ENCODE data around the gene UGT1A6.

UGT1A6 gene

DNA sequence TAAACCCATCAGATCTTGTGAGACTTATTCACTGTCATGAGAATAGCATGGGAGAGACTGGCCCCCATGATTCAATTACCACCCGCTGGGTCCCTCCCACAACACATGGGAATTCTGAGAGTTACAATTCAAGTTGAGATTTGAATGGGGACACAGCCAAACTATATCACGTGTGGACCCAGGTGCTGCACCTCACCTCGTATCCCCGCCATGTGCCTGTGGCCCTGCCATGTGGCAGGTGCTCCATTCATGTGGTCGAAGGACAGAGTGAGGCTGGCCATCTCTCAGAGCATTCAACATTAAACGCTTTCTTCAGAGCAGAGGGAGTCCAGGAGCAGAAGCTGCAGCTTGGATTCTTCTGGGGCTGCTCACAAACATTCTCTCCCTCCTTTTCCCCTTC is 117.7 kb downstream of the UGT1A6 start:
- no peak for TF ChIP-seq EZH2 (IDR thresholded peaks at IDR 0.05; ENCODE audit: borderline replicate concordance, low read length)
- no peak for TF ChIP-seq CTCF (IDR thresholded peaks at IDR 0.05; ENCODE audit: low read length)
- Histone ChIP-seq H2AFZ (ENCODE audit: low read length) (no peak overlapping the region), H3K4me3 (ENCODE audit: low read depth, low read length, poor library complexity, severe bottlenecking) (no peak overlapping the region), H3K9me3 (ENCODE audit: low read length) (no peaks in the 10 kb centered on the region), H3K9ac (ENCODE audit: low read length) (no peak overlapping the region), H3K27ac (ENCODE audit: low read depth, low read length, poor library complexity, severe bottlenecking) (no peak overlapping the region), H3K4me2 (ENCODE audit: low read length) (no peak overlapping the region), H3F3A (ENCODE audit: insufficient read depth, low read length) (no peaks in the 10 kb centered on the region), H3K27me3 (ENCODE audit: insufficient read depth, low read length) (no peaks in the 10 kb centered on the region), H4K20me1 (ENCODE audit: insufficient read depth, low read length) (no peaks in the 10 kb centered on the region), H3K79me2 (ENCODE audit: insufficient read depth, low read length) (no peaks in the 10 kb centered on the region), H3K9me2 (ENCODE audit: low read depth, low read length) (no peaks in the 10 kb centered on the region), H3K4me1 (ENCODE audit: insufficient read depth, low read length, severe bottlenecking) (no peaks in the 10 kb centered on the region), H3K36me3 (ENCODE audit: insufficient read depth, low read length) (no peaks in the 10 kb centered on the region; the same call in 1 of the 2 replicates)

DNA sequence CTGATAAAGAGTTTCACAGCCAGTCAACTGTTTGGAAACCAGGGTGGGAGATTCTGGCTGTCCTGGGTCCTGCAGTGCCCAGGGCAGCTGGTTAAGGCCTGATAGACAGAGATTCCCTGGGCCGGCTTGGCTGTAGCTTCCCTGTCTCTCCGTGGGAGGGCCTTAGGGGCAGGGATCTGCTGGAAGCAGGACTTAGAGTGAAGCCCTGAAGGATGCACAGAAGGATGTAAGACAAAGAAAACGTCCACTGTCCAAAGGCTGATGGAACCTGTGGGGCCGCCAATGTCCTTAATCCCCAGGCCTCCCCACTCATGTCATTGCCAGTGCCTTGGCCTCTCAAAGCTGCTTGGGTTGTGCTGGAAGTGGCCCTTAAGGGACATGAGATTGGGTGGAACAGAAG is 118.4 kb downstream of the UGT1A6 start:
- Histone ChIP-seq H3K79me2 (ENCODE audit: insufficient read depth, low read length) (no peaks in the 10 kb centered on the region), H3K27ac (ENCODE audit: low read depth, low read length, poor library complexity, severe bottlenecking) (no peak overlapping the region), H3K9me3 (ENCODE audit: low read length) (no peaks in the 10 kb centered on the region), H2AFZ (ENCODE audit: low read length) (no peak overlapping the region), H3K4me2 (ENCODE audit: low read length) (no peak overlapping the region), H3F3A (ENCODE audit: insufficient read depth, low read length) (no peaks in the 10 kb centered on the region), H3K4me3 (ENCODE audit: low read depth, low read length, poor library complexity, severe bottlenecking) (no peak overlapping the region), H3K9me2 (ENCODE audit: low read depth, low read length) (no peaks in the 10 kb centered on the region), H3K36me3 (ENCODE audit: insufficient read depth, low read length) (no peaks in the 10 kb centered on the region; the same call in 1 of the 2 replicates), H4K20me1 (ENCODE audit: insufficient read depth, low read length) (no peaks in the 10 kb centered on the region), H3K4me1 (ENCODE audit: insufficient read depth, low read length, severe bottlenecking) (no peaks in the 10 kb centered on the region), H3K27me3 (ENCODE audit: insufficient read depth, low read length) (no peaks in the 10 kb centered on the region), H3K9ac (ENCODE audit: low read length) (no peak overlapping the region)
- TF ChIP-seq CTCF (IDR thresholded peaks at IDR 0.05; ENCODE audit: low read length): no peak
- no peak for TF ChIP-seq EZH2 (IDR thresholded peaks at IDR 0.05; ENCODE audit: borderline replicate concordance, low read length)

GRCh38 chr2:233811732-233812131 is 119.0 kb downstream of the UGT1A6 start:
- no peak overlapping the region for H3K4me2 ChIP-seq (ENCODE audit: low read length)

More at GRCh38 chr2:233811732-233812131, 119.0 kb downstream of the UGT1A6 start:
- Histone ChIP-seq H3K36me3 (ENCODE audit: insufficient read depth, low read length) (no peaks in the 10 kb centered on the region; the same call in 1 of the 2 replicates), H3K9me3 (ENCODE audit: low read length) (no peaks in the 10 kb centered on the region), H3K4me1 (ENCODE audit: insufficient read depth, low read length, severe bottlenecking) (no peaks in the 10 kb centered on the region), H3K27me3 (ENCODE audit: insufficient read depth, low read length) (no peaks in the 10 kb centered on the region), H3K4me3 (ENCODE audit: low read depth, low read length, poor library complexity, severe bottlenecking) (no peak overlapping the region), H4K20me1 (ENCODE audit: insufficient read depth, low read length) (no peaks in the 10 kb centered on the region), H3F3A (ENCODE audit: insufficient read depth, low read length) (no peaks in the 10 kb centered on the region), H3K9ac (ENCODE audit: low read length) (no peak overlapping the region), H3K27ac (ENCODE audit: low read depth, low read length, poor library complexity, severe bottlenecking) (no peak overlapping the region), H3K9me2 (ENCODE audit: low read depth, low read length) (no peaks in the 10 kb centered on the region), H2AFZ (ENCODE audit: low read length) (no peak overlapping the region), H3K79me2 (ENCODE audit: insufficient read depth, low read length) (no peaks in the 10 kb centered on the region)
- TF ChIP-seq CTCF (IDR thresholded peaks at IDR 0.05; ENCODE audit: low read length): no peak
- no peak for TF ChIP-seq EZH2 (IDR thresholded peaks at IDR 0.05; ENCODE audit: borderline replicate concordance, low read length)
